GM23338 (cell line): ENCODE measurements around the gene PRDM5. TPM values are rescaled to one million over a fixed set of nuclear protein-coding genes. Genes with fewer than 3 reads are reported as not detected.

Experiments used
- ATAC-seq: fragments of 200-7000 bp; cut with Tn5 transposase; 3 replicates; pipeline ENCODE4 v1.9.1; 2020
- DNase-seq: peaks from one replicate; pipeline ENCODE4 v3.0.0-alpha.2; 2015; ENCODE audit warnings: low spot score
- H2AFZ ChIP-seq: fragments of 200-600 bp; sonication (generic); 2 replicates; pipeline ENCODE4 v1.8.0; 2016; ENCODE audit warnings: antibody characterized with exemption, mild to moderate bottlenecking, moderate library complexity
- H3F3A ChIP-seq: fragments of 200-600 bp; sonication (generic); replicated peaks from 2 replicates; pipeline ENCODE4 v1.8.0; 2017; ENCODE audit warnings: antibody characterized with exemption, mixed run types, low read depth
- H3K27ac ChIP-seq: fragments of 200-600 bp; sonication (generic); 2 replicates; pipeline ENCODE4 v1.6.1; 2016; ENCODE audit warnings: low read depth
- H3K27me3 ChIP-seq: fragments of 200-600 bp; sonication (generic); 2 replicates; pipeline ENCODE4 v1.8.0; 2016; ENCODE audit warnings: mild to moderate bottlenecking, mixed run types, moderate library complexity; ENCODE audit not compliant: insufficient read depth
- H3K36me3 ChIP-seq: fragments of 200-600 bp; sonication (generic); 2 replicates; pipeline ENCODE4 v1.8.0; 2016; ENCODE audit warnings: mild to moderate bottlenecking; ENCODE audit not compliant: insufficient read depth
- H3K4me1 ChIP-seq: fragments of 200-600 bp; sonication (generic); 2 replicates; pipeline ENCODE4 v1.8.0; 2016; ENCODE audit warnings: mild to moderate bottlenecking, moderate library complexity; ENCODE audit not compliant: insufficient read depth
- H3K4me2 ChIP-seq: fragments of 200-600 bp; sonication (generic); 2 replicates; pipeline ENCODE4 v1.7.1; 2017; ENCODE audit warnings: mixed run types
- H3K4me3 ChIP-seq: fragments of 200-600 bp; sonication (generic); 2 replicates; pipeline ENCODE4 v1.6.1; 2016; ENCODE audit warnings: mixed run types
- H3K79me2 ChIP-seq: fragments of 200-600 bp; sonication (generic); replicated peaks from 2 replicates; pipeline ENCODE4 v1.8.0; 2017; ENCODE audit warnings: mild to moderate bottlenecking; ENCODE audit not compliant: insufficient read depth
- H3K9me2 ChIP-seq: fragments of 200-600 bp; sonication (generic); 2 replicates; pipeline ENCODE4 v1.8.0; 2017; ENCODE audit not compliant: insufficient read depth
- H4K20me1 ChIP-seq: fragments of 200-600 bp; sonication (generic); replicated peaks from 2 replicates; pipeline ENCODE4 v1.8.0; 2017; ENCODE audit warnings: mild to moderate bottlenecking; ENCODE audit not compliant: insufficient read depth
- H3K27ac Mint-ChIP-seq: 2 replicates; pipeline ENCODE4 v1.8.0; 2020; ENCODE audit warnings: inconsistent platforms, mild to moderate bottlenecking, moderate library complexity, mixed read lengths
- H3K27me3 Mint-ChIP-seq: 3 replicates; pipeline ENCODE4 v1.8.0; 2022; ENCODE audit warnings: low read depth, mild to moderate bottlenecking, moderate library complexity, mixed read lengths, inconsistent platforms; ENCODE audit not compliant: insufficient read depth, poor library complexity
- H3K36me3 Mint-ChIP-seq: 3 replicates; pipeline ENCODE4 v1.8.0; 2021; ENCODE audit warnings: low read depth, mild to moderate bottlenecking, inconsistent platforms, moderate library complexity, mixed read lengths
- H3K4me1 Mint-ChIP-seq: 3 replicates; pipeline ENCODE4 v1.8.0; 2020; ENCODE audit warnings: mild to moderate bottlenecking, inconsistent platforms, mixed read lengths
- H3K4me3 Mint-ChIP-seq: 3 replicates; pipeline ENCODE4 v1.8.0; 2021; ENCODE audit warnings: moderate library complexity, mild to moderate bottlenecking, inconsistent platforms, mixed read lengths
- H3K9me3 Mint-ChIP-seq: 3 replicates; pipeline ENCODE4 v1.8.0; 2020; ENCODE audit warnings: moderate library complexity, mild to moderate bottlenecking, inconsistent platforms, mixed read lengths
- CTCF ChIP-seq, 2 experiments: fragments of 200-600 bp in 1 of 2; sonication (generic) in 1 of 2; conservative IDR thresholded peaks; 2 replicates each; pipeline versions ENCODE4 v1.5.1 to v1.6.1; 2016 to 2017; ENCODE audit warnings: antibody characterized with exemption in 2 of 2, low read depth in 2 of 2, mild to moderate bottlenecking in 2 of 2, moderate library complexity in 1 of 2
- EZH2 ChIP-seq: fragments of 200-600 bp; sonication (generic); IDR thresholded peaks from one replicate; pipeline ENCODE4 v1.8.0; 2017; ENCODE audit warnings: antibody characterized with exemption, mild to moderate bottlenecking, low read depth; ENCODE audit not compliant: unreplicated experiment
- EZH2phosphoT487 ChIP-seq: fragments of 200-600 bp; sonication (generic); IDR thresholded peaks from one replicate; pipeline ENCODE4 v1.8.1; 2018; ENCODE audit warnings: antibody characterized with exemption; ENCODE audit not compliant: unreplicated experiment
- POLR2AphosphoS5 ChIP-seq: IDR thresholded peaks from 2 replicates; pipeline ENCODE4 v1.6.1; 2016; ENCODE audit warnings: antibody characterized with exemption, low read depth
- ZNF114 ChIP-seq: fragments of 250-450 bp; sonication (Bioruptor Pico); IDR thresholded peaks from 2 replicates; pipeline ENCODE4 v1.5.0; 2020; ENCODE audit warnings: mild to moderate bottlenecking, moderate library complexity
- ZNF331 ChIP-seq: fragments of 250-450 bp; sonication (Bioruptor Pico); IDR thresholded peaks from 2 replicates; pipeline ENCODE4 v1.5.0; 2020; ENCODE audit warnings: low read depth, mild to moderate bottlenecking, moderate library complexity
- polyA plus RNA-seq: library from polyadenylated mRNA; unstranded; fragments of >200 nt; fragmentation: Nextera tagmentation; extraction: Ambion mirVana; gene quantifications from 2 replicates; pipeline ENCODE4 v1.2.1, GENCODE V29; 2016
- total RNA-seq: library from RNA; depleted of rRNA; stranded (reverse); fragments of >200 nt; shearing (Covaris generic); gene quantifications from 2 replicates; pipeline ENCODE4 v1.2.3, GENCODE V29; 2014
- TF ChIP-seq, protein P1 (sequence below): IDR thresholded peaks from one replicate; pipeline ENCODE4 v1.6.1; 2018; ENCODE audit warnings: antibody characterized with exemption; ENCODE audit not compliant: unreplicated experiment
- TF ChIP-seq, protein P2 (sequence below): fragments of 250-450 bp; sonication (Bioruptor Pico); IDR thresholded peaks from 2 replicates; pipeline ENCODE4 v1.5.0; 2020; ENCODE audit warnings: mild to moderate bottlenecking, moderate library complexity

PRDM5 gene
- total and polyA plus RNA-seq, 2 experiments from 2014 or later: 11.2 to 40.4 TPM

- TF ChIP-seq, protein P1, sequence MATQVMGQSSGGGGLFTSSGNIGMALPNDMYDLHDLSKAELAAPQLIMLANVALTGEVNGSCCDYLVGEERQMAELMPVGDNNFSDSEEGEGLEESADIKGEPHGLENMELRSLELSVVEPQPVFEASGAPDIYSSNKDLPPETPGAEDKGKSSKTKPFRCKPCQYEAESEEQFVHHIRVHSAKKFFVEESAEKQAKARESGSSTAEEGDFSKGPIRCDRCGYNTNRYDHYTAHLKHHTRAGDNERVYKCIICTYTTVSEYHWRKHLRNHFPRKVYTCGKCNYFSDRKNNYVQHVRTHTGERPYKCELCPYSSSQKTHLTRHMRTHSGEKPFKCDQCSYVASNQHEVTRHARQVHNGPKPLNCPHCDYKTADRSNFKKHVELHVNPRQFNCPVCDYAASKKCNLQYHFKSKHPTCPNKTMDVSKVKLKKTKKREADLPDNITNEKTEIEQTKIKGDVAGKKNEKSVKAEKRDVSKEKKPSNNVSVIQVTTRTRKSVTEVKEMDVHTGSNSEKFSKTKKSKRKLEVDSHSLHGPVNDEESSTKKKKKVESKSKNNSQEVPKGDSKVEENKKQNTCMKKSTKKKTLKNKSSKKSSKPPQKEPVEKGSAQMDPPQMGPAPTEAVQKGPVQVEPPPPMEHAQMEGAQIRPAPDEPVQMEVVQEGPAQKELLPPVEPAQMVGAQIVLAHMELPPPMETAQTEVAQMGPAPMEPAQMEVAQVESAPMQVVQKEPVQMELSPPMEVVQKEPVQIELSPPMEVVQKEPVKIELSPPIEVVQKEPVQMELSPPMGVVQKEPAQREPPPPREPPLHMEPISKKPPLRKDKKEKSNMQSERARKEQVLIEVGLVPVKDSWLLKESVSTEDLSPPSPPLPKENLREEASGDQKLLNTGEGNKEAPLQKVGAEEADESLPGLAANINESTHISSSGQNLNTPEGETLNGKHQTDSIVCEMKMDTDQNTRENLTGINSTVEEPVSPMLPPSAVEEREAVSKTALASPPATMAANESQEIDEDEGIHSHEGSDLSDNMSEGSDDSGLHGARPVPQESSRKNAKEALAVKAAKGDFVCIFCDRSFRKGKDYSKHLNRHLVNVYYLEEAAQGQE: no peak
- TF ChIP-seq EZH2: no peak
Measured at GRCh38 chr4:120658772-120659171, 263.8 kb downstream of the PRDM5 start (continued).

DNA sequence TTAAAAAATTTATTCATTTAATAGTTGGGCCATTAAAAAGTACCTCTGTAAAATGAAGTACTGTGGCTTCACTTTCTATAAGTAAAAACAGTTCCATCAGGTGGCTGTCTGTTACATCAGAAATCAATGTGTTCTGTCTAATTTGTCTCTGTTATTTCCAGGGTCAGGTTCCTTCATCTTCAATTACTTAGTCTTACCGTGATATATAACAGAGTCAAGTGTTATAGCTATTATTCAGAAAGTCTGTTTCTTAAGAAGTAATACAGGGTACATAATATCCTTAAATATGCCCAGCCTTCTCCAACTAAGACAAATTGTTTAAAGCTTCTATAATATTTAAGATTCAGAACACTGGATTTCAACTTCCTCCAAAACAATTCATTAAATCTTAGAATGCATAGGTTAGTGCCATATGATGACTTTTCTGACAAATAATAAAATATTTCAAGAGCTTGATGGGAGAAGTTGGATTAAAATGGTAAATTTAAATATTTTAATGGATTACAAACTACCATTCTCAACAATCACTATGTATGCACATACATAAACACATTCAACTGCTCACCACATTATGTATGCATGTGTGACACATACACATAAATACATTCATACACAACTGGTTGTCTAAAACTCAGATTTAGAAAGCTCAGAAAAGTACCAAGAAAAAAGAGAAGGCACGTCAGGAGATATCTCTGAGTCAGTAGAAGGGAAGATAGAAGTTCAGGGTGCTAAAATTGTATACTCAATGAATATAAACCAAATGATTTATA, 268.5 kb downstream of the PRDM5 start:
- Histone ChIP-seq H4K20me1 (no peaks in the 10 kb centered on the region), H3F3A (no peaks in the 10 kb centered on the region), H3K36me3 (no peaks in the 10 kb centered on the region), H2AFZ (no peak overlapping the region), H3K4me2 (no peak overlapping the region), H3K9me2 (no peaks in the 10 kb centered on the region), H3K79me2 (no peaks in the 10 kb centered on the region), H3K27ac (no peak overlapping the region), H3K4me1 (no peaks in the 10 kb centered on the region), H3K27me3 (no peaks in the 10 kb centered on the region), H3K4me3 (no peak overlapping the region)
- H3K36me3 Mint-ChIP-seq: no peaks in the 10 kb centered on the region; the same call in 2 of the 3 replicates
- no peaks in the 10 kb centered on the region for H3K9me3 Mint-ChIP-seq
- DNase-seq: no peak
- H3K4me3 Mint-ChIP-seq: no peak overlapping the region
- H3K4me1 Mint-ChIP-seq: no peaks in the 10 kb centered on the region; the same call in 2 of the 3 replicates
- H3K27me3 Mint-ChIP-seq: no peaks in the 10 kb centered on the region
- no peak for ATAC-seq
- H3K27ac Mint-ChIP-seq: no peak overlapping the region
- TF ChIP-seq ZNF114 (CRISPR knock-in tag) (no peak), ZNF331 (CRISPR knock-in tag) (no peak), CTCF (conservative IDR thresholded peaks at IDR 0.05; ENCODE audit: low read depth in 2 of 2) (no peak), EZH2phosphoT487 (no peak), POLR2AphosphoS5 (no peak)
- TF ChIP-seq, protein P1: no peak
- TF ChIP-seq, protein P2, sequence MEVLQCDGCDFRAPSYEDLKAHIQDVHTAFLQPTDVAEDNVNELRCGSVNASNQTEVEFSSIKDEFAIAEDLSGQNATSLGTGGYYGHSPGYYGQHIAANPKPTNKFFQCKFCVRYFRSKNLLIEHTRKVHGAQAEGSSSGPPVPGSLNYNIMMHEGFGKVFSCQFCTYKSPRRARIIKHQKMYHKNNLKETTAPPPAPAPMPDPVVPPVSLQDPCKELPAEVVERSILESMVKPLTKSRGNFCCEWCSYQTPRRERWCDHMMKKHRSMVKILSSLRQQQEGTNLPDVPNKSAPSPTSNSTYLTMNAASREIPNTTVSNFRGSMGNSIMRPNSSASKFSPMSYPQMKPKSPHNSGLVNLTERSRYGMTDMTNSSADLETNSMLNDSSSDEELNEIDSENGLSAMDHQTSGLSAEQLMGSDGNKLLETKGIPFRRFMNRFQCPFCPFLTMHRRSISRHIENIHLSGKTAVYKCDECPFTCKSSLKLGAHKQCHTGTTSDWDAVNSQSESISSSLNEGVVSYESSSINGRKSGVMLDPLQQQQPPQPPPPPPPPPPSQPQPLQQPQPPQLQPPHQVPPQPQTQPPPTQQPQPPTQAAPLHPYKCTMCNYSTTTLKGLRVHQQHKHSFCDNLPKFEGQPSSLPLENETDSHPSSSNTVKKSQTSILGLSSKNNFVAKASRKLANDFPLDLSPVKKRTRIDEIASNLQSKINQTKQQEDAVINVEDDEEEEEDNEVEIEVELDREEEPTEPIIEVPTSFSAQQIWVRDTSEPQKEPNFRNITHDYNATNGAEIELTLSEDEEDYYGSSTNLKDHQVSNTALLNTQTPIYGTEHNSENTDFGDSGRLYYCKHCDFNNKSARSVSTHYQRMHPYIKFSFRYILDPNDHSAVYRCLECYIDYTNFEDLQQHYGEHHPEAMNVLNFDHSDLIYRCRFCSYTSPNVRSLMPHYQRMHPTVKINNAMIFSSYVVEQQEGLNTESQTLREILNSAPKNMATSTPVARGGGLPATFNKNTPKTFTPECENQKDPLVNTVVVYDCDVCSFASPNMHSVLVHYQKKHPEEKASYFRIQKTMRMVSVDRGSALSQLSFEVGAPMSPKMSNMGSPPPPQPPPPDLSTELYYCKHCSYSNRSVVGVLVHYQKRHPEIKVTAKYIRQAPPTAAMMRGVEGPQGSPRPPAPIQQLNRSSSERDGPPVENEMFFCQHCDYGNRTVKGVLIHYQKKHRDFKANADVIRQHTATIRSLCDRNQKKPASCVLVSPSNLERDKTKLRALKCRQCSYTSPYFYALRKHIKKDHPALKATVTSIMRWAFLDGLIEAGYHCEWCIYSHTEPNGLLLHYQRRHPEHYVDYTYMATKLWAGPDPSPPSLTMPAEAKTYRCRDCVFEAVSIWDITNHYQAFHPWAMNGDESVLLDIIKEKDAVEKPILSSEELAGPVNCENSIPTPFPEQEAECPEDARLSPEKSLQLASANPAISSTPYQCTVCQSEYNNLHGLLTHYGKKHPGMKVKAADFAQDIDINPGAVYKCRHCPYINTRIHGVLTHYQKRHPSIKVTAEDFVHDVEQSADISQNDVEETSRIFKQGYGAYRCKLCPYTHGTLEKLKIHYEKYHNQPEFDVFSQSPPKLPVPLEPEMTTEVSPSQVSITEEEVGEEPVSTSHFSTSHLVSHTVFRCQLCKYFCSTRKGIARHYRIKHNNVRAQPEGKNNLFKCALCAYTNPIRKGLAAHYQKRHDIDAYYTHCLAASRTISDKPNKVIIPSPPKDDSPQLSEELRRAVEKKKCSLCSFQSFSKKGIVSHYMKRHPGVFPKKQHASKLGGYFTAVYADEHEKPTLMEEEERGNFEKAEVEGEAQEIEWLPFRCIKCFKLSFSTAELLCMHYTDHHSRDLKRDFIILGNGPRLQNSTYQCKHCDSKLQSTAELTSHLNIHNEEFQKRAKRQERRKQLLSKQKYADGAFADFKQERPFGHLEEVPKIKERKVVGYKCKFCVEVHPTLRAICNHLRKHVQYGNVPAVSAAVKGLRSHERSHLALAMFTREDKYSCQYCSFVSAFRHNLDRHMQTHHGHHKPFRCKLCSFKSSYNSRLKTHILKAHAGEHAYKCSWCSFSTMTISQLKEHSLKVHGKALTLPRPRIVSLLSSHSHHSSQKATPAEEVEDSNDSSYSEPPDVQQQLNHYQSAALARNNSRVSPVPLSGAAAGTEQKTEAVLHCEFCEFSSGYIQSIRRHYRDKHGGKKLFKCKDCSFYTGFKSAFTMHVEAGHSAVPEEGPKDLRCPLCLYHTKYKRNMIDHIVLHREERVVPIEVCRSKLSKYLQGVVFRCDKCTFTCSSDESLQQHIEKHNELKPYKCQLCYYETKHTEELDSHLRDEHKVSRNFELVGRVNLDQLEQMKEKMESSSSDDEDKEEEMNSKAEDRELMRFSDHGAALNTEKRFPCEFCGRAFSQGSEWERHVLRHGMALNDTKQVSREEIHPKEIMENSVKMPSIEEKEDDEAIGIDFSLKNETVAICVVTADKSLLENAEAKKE (CRISPR knock-in tag): no peak
